ENCODE measurements around the gene PASK.

Gene PASK

DNA sequence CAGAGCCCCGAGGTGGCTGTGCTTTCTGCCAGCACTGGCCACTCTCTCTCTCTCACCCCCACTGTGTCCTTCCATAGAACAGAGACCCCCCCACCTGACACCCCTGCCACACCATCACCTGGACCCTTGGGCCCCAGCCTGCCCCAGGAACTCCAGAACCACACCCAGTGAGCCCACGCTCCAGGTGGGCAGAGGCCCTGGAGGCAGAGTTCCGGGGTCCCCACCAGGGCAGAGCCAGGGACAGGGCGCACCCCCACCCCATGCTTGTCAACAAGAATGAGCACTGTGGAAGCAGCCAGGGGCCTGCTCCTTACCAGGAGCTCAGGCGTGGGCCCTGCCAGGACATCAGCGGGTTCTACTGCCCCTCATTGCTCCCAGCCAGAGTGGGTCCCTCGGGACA lies 14.6 kb downstream of the PASK start:
- no peak for DNase-seq (ENCODE audit: low spot score in 2 of 2)
- in situ Hi-C loops (cut with MboI; ENCODE audit: low sequenced_read_pairs): no loop called here
- H3K36me3 ChIP-seq (replicated peaks): peaks cover 59% of the 10 kb centered on the region

DNA sequence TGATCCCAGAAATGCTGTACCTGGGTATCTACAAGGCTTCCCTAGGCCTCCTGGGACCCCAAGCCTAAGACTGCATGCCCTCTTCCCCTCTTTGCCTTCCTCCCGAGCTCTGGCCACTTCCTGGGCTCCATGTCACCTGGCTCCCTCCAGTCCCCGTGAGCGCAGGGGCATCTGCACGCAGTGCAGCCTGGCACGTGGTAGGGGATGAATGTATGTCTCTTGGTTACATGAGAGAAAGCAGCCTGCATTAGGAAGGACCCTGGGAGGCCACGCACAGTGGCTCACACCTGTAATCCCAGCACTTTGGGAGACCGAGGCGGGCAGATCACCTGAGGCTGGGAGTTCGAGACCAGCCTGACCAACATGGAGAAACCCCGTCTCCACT lies 15.8 kb downstream of the PASK start:
- no peak overlapping the region for H3K4me3 ChIP-seq
- no peaks in the 10 kb centered on the region for H3K27me3 ChIP-seq (ENCODE audit: low read depth)
- no peaks in the 10 kb centered on the region for H3K9me3 ChIP-seq
- in situ Hi-C loops (cut with MboI; ENCODE audit: low sequenced_read_pairs): no loop called here
- DNase-seq (ENCODE audit: low spot score in 2 of 2): no peak
- peaks cover 49% of the 10 kb centered on the region for H3K36me3 ChIP-seq (replicated peaks)
- H3K4me1 ChIP-seq: no peaks in the 10 kb centered on the region

More for the DNA sequence above, 14.6 kb downstream of the PASK start:
- no peaks in the 10 kb centered on the region for H3K4me1 ChIP-seq
- no peak overlapping the region for H3K4me3 ChIP-seq
- no peaks in the 10 kb centered on the region for H3K27me3 ChIP-seq (ENCODE audit: low read depth)
- H3K9me3 ChIP-seq: no peaks in the 10 kb centered on the region

DNA sequence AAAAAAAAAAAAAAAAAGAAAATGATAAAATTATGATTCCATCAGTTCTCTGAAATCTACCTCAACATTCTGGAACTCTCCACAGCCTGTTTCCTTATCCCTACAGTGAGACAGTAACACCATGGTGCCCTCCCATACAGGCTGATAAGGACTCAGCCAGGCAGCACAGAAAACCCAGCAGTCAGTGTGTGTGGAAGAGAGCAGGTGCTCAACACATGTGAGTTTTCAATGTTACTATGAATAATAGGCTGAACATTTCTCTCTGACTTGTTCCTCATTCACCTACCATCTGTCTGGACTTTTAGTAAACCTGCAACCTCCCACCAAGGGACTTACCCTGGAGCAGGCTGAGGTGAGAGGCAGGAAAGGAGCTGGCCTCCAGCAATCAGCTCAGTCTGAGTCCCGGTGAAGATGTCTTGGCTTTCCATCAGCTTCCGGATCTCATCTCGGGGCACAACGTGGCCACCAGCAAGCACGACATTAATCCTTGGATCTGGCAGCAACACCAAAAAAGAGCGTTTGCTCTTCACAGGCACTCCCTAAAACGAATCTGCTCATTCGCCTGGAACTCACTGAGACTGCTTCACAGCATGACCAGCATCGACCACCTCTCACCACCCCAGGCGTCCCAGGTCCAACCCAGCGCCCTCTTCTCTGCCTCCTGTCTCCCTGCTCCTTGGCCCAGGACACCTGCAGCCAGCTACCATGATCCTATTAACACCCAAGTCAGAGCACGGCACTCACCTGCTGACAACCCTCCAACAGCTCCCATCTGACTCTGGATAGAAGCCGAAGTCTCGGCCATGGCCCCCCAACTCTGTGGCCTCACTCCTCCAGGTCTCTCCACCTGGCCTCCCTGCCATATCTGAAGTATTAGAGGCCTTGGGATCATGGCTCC lies 16.5 kb downstream of the PASK start:
- in situ Hi-C loops (cut with MboI; ENCODE audit: low sequenced_read_pairs): no loop called here
- Histone ChIP-seq H3K9me3 (no peaks in the 10 kb centered on the region), H3K4me3 (no peak overlapping the region), H3K36me3 (replicated peaks) (peaks cover 43% of the 10 kb centered on the region), H3K4me1 (no peaks in the 10 kb centered on the region), H3K27me3 (ENCODE audit: low read depth) (no peaks in the 10 kb centered on the region)
- no peak for DNase-seq (ENCODE audit: low spot score in 2 of 2)

GRCh38 chr2:241131531-241131930 lies 17.7 kb downstream of the PASK start:
- in situ Hi-C loops (cut with MboI; ENCODE audit: low sequenced_read_pairs): no loop called here
- Histone ChIP-seq H3K36me3 (replicated peaks) (peaks cover 39% of the 10 kb centered on the region), H3K27me3 (ENCODE audit: low read depth) (no peaks in the 10 kb centered on the region), H3K4me3 (no peak overlapping the region), H3K4me1 (no peaks in the 10 kb centered on the region), H3K9me3 (no peaks in the 10 kb centered on the region)
- no peak for DNase-seq (ENCODE audit: low spot score in 2 of 2)

DNA sequence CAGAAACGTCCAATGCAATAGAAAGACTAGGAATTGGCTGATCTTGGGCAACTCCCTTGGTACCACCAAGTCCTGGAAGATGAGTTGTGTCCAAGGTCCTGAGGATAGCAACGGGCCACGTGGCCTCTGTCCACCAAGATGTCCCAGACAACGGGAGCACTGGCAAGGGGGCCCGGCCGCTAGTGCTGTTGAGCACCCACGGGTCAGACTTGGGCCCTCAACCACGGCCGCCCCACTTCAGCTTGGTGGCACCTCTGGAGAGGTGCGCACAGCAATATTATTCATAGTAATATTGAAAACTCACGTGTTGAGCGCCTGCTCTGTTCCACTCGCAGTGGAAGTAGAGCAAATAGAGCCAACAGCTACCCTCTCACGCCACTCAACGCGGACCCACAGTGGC lies 19.0 kb downstream of the PASK start:
- Histone ChIP-seq H3K9me3 (no peaks in the 10 kb centered on the region), H3K36me3 (replicated peaks) (peaks cover 36% of the 10 kb centered on the region), H3K27me3 (ENCODE audit: low read depth) (no peaks in the 10 kb centered on the region), H3K4me1 (no peaks in the 10 kb centered on the region), H3K4me3 (no peak overlapping the region)
- no peak for DNase-seq (ENCODE audit: low spot score in 2 of 2)
- in situ Hi-C loops (cut with MboI; ENCODE audit: low sequenced_read_pairs): no loop called here

GRCh38 chr2:241129086-241129871 lies 20.0 kb downstream of the PASK start:
- Histone ChIP-seq H3K27me3 (ENCODE audit: low read depth) (no peaks in the 10 kb centered on the region), H3K4me3 (no peak overlapping the region), H3K9me3 (no peaks in the 10 kb centered on the region), H3K4me1 (no peaks in the 10 kb centered on the region), H3K36me3 (replicated peaks) (peaks cover 34% of the 10 kb centered on the region)
- no peak for DNase-seq (ENCODE audit: low spot score in 2 of 2)
- in situ Hi-C loops (cut with MboI; ENCODE audit: low sequenced_read_pairs): no loop called here

- in situ Hi-C loops (cut with MboI; ENCODE audit: low sequenced_read_pairs): no loop called here
- Histone ChIP-seq H3K4me1 (no peaks in the 10 kb centered on the region), H3K27me3 (ENCODE audit: low read depth) (no peaks in the 10 kb centered on the region), H3K9me3 (no peaks in the 10 kb centered on the region), H3K36me3 (replicated peaks) (peaks cover 34% of the 10 kb centered on the region), H3K4me3 (no peak overlapping the region)
- DNase-seq (ENCODE audit: low spot score in 2 of 2): no peak
These were observed 21.0 kb downstream of the PASK start for GRCh38 chr2:241128266-241128665.

DNA sequence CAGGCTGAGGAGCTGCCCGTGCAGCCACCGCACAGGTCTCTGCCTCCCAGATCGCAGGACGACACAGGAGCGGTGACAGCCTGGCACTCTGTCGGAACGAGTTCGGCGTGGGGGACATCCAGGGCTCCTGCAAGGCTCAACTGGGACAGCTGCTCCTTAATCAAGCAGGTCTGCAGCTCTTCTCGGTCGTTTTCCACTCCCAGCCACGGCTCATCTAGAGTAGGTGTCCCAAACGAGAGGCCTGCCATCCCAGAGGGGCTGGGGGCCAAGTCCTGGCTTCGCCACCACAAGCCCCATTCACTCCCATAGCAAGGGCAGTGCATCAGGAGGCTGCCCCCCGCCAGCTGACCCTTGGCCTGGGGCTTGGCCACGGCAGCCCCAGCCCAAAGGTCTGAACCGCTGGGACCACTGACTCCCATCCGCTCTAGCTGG lies 22.5 kb downstream of the PASK start:
- Histone ChIP-seq H3K36me3 (replicated peaks) (peaks cover 32% of the 10 kb centered on the region), H3K9me3 (no peaks in the 10 kb centered on the region), H3K27me3 (ENCODE audit: low read depth) (no peaks in the 10 kb centered on the region), H3K4me3 (no peak overlapping the region), H3K4me1 (no peaks in the 10 kb centered on the region)
- in situ Hi-C loops (cut with MboI; ENCODE audit: low sequenced_read_pairs): no loop called here
- no peak for DNase-seq (ENCODE audit: low spot score in 2 of 2)

DNA sequence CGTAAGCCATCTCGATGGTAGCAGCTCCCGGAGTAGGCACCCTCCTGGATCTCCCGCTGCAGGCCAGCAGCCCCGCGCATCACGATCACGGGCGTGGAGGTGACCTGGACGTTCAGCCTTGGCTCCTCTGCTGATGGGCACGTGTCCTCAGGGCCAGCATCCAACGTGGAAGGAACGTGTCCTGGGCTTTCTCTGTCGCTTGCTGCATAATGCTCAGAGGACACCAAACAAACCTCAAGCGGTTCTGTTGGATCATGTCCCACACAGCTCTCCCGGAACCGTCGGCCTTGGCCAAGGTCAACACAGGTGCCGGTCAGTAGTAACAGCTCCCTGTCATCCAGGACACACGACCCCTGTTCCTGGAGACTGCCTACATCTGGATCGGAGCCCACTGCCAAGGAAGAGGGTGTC lies 23.1 kb downstream of the PASK start:
- no peak for DNase-seq (ENCODE audit: low spot score in 2 of 2)
- in situ Hi-C loops (cut with MboI; ENCODE audit: low sequenced_read_pairs): no loop called here
- peaks cover 32% of the 10 kb centered on the region for H3K36me3 ChIP-seq (replicated peaks)
- H3K27me3 ChIP-seq (ENCODE audit: low read depth): no peaks in the 10 kb centered on the region
- H3K9me3 ChIP-seq: no peaks in the 10 kb centered on the region
- H3K4me1 ChIP-seq: no peaks in the 10 kb centered on the region
- H3K4me3 ChIP-seq: no peak overlapping the region

GRCh38 chr2:241125626-241126025 lies 23.6 kb downstream of the PASK start:
- H3K36me3 ChIP-seq (replicated peaks): peaks cover 35% of the 10 kb centered on the region

GRCh38 chr2:241123816-241124536 lies 25.3 kb downstream of the PASK start:
- no peaks in the 10 kb centered on the region for H3K9me3 ChIP-seq
- H3K36me3 ChIP-seq (replicated peaks): peaks cover 34% of the 10 kb centered on the region
- in situ Hi-C loops (cut with MboI; ENCODE audit: low sequenced_read_pairs): no loop called here
- no peaks in the 10 kb centered on the region for H3K4me1 ChIP-seq
- no peaks in the 10 kb centered on the region for H3K27me3 ChIP-seq (ENCODE audit: low read depth)
- no peak overlapping the region for H3K4me3 ChIP-seq
- no peak for DNase-seq (ENCODE audit: low spot score in 2 of 2)

More at GRCh38 chr2:241125626-241126025, 23.6 kb downstream of the PASK start:
- in situ Hi-C loops (cut with MboI; ENCODE audit: low sequenced_read_pairs): no loop called here
- no peak for DNase-seq (ENCODE audit: low spot score in 2 of 2)
- Histone ChIP-seq H3K9me3 (no peaks in the 10 kb centered on the region), H3K4me3 (no peak overlapping the region), H3K4me1 (no peaks in the 10 kb centered on the region), H3K27me3 (ENCODE audit: low read depth) (no peaks in the 10 kb centered on the region)

DNA sequence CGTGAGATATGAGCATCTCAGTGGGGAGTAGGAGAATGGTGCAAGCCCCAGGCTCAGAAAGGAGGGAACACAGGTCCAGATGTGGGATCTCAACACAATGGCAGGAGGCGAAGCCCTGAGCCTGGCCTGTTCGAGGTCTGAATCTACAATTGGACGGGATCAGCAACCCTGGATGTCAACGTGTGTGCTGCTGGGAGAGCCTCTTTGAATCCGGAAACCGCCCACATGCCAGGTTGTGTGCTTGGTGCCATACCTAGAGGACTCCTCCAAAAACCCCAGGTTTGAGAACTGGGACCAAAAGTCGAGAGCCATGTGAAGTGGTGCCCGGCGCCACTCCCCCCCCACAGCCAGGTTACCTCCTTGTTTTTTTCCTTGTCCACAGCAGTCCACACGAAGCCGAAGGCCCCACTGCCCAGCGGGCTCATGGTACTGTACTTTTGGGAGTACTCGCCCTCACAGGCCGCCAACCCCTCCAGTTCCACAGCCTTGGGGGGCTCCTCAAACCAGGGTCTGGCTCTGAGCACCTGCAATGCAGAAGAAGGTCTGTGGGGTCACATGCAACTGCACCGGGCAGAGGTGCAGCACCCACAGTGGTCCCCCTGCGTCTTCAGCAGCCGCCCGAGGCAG lies 26.8 kb downstream of the PASK start:
- Histone ChIP-seq H3K36me3 (replicated peaks) (peaks cover 34% of the 10 kb centered on the region), H3K9me3 (no peaks in the 10 kb centered on the region), H3K4me1 (no peaks in the 10 kb centered on the region), H3K27me3 (ENCODE audit: low read depth) (no peaks in the 10 kb centered on the region), H3K4me3 (no peak overlapping the region)
- no peak for DNase-seq (ENCODE audit: low spot score in 2 of 2)
- in situ Hi-C loops (cut with MboI; ENCODE audit: low sequenced_read_pairs): no loop called here

GRCh38 chr2:241121008-241121407 lies 28.3 kb downstream of the PASK start:
- DNase-seq (ENCODE audit: low spot score in 2 of 2): no peak
- Histone ChIP-seq H3K9me3 (no peaks in the 10 kb centered on the region), H3K4me3 (no peak overlapping the region), H3K36me3 (replicated peaks) (peaks cover 34% of the 10 kb centered on the region), H3K4me1 (no peaks in the 10 kb centered on the region), H3K27me3 (ENCODE audit: low read depth) (no peaks in the 10 kb centered on the region)
- in situ Hi-C loops (cut with MboI; ENCODE audit: low sequenced_read_pairs): no loop called here

Data from HAP-1 (cell line).